ENCODE results near the gene KLHL29.
A peak's percentile ranks its signal among the peaks of the same experiment; 100 is the strongest.

The KLHL29 gene

DNA sequence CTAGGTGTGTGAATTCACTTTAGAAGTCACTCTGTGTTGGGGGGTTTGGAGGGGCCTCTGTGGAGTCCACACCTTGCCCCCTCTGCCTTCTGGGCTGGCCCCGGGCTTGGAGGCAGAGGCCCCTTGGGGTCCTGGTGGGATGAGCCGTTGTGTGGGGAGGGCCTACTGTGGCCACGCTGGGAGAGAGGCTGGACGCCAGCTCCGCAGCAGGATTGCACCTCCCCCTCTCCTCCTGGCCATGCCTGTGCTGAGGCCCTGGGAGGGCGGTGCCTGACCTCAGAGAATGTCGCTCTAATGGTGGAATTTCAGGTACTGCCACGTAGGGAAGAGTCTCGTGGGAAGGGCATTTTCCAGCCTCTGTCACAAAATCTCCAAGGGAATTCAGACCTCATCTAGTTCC lies 304.9 kb downstream of the KLHL29 start:
- no peak for DNase-seq

DNA sequence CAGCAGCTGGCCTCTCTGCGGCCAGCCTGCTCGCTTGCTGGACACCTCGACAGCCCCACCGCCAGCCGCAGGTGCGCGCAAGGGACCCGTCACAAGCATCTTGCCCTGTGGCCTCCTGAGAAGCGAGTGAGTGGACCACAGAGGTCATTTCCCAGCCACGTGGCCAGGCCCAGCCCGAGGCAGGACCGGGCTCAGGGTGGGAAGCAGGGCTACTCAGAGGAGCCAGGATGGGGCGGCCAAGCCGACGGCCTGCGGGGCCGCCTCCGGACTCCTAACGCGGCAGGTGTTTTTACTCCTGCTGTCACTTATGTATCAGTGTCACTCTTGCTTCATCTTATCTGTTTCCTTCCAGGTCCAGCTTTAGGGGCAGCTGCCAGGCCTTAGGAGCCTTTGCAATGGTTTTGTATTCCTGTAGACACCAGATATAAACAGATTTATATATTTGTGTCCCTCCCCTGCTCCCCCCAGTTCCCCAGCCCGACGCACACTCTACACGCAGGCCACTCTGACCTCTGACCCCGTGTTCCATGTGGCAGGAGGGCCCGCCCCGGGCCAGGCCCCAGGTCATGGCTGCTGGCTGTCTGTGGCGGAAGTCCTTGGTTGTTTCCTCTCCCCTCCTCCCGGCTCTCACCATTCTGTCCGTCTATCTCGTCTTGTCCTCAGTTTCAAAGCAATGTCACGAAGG lies 305.6 kb downstream of the KLHL29 start:
- DNase-seq: no peak

DNA sequence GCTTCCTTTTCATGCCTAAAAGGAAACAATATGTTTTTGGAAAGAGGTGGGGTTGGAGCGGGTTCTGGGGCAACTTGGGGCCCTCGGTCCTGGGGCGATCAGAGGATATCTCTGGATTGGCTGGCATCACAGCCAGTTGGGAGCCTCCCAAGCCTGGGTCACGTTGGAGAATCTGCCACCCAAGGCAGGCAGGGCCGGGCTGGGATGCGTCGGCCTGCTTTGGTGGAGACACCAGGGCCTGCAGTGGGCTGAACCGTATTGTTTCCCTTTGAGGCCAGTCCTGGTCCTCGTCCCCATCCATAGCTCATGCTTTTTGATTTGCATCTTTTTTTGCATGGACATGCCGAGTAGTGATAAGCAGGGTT lies 306.1 kb downstream of the KLHL29 start:
- no peak for DNase-seq

DNA sequence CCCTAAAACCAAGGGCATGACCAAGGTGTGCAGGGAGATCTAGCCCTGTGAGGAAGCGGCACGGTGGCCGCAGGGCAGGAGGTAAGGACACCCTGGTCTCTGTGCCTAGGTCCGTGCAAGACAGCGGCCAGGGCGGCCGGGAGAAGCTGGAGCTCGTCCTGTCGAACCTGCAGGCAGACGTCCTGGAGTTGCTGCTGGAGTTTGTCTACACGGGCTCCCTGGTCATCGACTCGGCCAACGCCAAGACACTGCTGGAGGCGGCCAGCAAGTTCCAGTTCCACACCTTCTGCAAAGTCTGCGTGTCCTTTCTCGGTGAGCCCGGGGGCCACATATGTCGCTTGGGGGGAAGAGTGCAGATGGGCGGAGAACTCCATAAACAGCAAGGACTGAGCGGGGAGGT lies 306.6 kb downstream of the KLHL29 start:
- DNase-seq: no peak

DNA sequence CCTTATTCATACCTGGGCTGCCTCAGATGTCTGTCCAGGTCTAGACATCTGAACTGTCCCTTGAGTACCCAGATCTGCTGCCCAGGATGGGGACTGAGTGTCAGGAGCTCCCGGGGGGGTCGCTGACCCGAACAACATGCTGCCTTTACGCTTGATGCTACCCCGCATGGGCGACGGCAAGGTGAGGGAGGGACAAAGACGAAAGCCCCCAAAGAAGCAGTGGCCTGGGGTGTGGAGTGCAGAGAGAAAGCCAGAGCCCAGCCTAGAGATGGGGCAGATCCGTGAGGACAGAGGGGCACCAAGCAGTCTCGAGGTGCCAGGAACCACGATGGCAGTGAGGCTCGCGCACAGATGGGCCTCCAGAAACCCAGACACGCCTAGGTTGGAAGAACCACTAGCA lies 307.3 kb downstream of the KLHL29 start:
- DNase-seq: no peak

DNA sequence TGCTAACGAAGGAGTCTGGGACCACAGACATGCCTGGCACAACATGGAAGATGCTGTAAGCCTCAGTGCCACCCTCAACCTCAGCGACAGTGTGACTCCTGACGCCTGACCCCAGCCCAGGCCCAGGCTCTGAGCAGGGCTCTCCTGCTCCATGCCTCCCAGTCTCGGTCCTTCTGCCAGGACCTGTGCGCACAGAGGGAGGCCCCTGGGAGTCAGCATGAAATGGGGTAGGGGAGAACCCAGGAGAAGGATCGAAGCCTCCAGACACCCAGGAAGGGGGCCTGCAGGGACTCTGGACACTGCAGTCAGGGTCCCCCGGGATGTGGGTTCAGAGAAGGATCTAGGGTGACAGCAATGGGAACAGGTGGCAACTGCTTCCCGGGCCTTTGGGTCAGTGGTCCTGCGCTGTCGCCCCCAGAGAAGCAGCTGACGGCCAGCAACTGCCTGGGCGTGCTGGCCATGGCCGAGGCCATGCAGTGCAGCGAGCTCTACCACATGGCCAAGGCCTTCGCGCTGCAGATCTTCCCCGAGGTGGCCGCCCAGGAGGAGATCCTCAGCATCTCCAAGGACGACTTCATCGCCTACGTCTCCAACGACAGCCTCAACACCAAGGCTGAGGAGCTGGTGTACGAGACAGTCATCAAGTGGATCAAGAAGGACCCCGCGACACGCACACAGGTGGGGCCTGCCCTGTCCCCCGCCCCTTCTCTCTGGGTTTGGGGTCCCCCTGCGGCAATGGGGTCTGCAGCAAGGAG lies 308.0 kb downstream of the KLHL29 start:
- no peak for DNase-seq

DNA sequence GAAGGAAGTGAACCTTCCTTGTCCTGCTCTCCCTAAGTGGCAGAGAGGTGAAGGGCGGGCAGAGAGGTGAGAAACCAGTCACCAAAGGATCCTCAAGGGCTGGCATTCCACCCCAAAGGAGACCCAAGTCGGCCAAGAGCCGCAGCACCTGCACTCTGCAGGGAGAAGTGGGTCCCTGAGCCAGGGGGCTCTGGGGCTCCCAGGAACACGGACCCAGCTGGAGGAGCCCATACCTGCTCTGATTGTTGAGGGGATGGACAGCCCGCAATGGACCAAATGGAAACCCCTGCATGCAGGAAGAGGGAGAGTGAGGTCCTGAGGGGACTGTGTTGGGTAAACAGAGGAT lies 308.6 kb downstream of the KLHL29 start:
- DNase-seq: no peak

DNA sequence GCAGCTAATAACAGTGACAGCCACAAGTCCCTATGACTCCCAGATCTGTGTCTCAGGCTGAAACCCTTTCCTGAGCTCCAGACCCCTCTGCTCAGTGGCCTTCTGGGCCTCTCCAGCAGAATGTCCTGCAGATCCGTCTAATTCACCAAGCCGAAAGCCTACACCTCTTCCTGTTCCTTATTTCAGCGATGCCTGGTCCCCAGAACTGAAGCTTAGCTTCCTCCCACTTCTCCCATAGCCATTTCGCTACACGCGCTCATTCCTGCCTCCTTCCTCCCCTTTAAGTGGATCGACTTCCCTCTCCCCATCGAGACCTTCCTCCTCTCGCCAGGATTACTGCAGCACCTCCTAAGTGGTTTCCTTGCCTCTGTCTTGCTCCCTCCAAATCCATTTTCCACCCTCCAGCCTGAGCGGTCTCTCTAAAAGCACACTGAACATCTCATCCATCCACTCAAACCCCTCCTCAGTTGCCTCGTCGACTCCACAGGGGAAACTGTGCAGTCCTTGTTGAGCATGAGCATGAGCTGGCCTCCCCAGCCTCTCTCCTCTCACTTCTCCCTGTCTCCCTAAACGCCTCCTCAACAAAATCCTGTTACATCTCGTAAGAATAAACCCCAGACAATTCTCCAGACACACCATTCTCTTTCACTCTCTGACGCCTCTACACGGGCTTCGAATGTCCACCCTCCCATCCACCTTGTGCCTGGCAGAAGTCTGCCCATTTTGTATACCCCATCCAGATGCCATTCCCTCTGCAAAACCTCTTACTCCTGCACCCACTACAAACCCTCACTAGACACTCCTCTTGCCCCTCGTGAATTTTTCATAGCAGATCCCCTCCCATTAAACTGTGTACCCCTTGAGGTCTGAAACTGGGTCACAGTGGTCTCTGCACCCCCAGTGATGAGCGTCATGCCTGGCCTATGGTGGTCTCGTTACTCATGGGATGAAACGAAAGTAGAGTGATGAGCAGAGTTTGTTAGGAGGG lies 309.4 kb downstream of the KLHL29 start:
- no peak for DNase-seq

DNA sequence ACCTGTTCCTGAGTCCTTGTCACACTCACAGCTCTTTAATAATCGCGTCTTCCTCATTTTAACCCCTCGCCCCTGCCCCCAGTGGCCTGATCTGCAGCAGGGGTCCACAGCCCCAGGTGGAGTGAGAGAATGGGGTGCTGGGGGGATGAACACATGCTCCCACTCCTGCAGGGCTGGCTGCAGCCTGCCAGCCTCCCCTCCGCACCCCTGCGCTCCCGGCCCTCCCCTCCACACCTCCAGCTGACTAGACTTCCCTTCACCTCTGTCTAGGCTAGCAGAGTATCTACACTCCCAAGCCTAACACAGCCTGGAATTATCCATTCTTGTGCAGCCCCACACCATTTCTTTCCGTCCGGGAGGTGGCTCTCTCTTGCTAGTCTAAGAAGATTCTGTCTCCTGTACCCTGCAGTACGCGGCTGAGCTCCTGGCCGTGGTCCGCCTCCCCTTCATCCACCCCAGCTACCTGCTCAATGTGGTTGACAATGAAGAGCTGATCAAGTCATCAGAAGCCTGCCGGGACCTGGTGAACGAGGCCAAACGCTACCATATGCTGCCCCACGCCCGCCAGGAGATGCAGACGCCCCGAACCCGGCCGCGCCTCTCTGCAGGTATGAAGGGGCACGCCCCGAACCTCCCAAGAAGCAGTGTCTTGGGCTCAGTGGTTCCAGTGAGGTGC lies 310.4 kb downstream of the KLHL29 start:
- no peak for DNase-seq

DNA sequence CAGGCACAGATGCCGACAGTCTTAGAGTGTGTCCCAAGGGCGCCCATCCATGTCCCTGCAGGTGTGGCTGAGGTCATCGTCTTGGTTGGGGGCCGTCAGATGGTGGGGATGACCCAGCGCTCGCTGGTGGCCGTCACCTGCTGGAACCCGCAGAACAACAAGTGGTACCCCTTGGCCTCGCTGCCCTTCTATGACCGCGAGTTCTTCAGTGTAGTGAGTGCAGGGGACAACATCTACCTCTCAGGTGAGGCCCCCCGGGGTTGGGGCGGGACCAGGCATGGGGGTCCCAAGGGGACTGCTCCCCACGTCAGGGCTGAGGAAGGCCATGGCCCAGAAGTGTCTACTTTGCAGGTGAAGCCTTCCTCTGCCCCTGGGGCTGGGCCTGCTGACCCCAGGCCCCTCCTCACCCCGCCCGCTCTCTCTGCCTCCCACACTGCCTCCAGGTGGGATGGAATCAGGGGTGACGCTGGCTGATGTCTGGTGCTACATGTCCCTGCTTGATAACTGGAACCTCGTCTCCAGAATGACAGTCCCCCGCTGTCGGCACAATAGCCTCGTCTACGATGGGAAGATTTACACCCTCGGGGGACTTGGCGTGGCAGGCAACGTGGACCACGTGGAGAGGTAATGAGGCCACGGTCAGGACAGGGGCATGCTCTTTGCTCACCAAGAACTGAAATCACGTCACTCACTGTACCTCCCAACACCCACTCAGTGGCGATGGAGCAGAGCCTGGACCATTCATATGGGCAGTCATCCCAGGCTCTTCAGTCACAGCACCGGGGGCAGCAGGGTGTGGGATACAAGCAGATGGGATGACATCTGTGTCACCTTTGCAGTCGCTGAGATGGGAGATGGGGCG lies 311.1 kb downstream of the KLHL29 start:
- DNase-seq: no peak

DNA sequence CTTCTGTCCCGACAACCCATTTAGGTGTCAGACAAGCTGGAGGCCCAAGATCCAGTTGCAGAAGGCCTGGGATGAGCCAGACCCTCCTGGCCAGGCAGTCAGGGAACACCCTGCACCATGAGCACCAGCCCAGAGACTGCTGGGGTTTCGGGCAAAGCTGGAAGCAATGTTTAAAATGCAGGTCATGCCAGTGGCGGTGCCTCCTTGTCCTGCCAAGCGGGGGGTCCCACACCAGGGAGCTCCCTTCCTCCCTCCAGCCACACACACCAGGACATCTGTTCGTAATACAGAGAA lies 311.7 kb downstream of the KLHL29 start:
- DNase-seq: no peak

DNA sequence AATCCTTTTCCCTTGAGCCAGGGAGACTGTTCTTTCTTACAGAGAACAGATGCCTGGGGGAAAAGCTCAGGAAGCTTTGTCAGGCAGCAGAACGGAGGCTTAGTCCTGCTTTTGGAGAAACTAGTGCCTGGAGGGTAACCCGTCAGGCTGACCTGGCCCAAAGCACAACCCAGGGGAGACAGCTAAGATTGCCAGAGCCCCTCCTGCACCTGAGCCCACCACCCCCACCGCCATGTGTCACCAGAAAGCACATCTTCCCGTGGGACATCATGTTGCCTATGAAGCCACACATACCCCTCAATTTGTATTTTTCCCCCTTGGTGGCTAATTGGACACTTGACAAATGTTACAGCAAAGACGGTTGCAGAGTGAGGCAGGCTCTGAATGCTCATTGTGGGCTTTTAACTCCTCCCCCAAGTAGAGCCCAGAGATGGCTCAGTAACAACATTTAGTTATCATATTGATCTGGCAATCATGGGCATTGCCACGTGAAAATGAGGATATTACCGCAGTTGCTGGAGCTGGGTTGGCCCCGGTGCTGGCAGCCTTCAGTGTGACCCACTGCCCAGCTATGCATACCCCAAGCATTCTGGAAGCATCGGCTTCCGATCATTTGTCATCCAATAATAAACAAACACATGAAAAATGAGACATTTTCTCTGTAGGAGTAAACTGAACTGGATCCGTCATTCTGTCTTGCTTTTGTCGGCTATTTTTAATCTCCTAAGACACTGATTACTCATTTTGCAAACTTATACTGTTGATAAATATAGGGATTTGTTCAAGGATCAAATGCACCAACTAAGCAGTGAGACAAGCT lies 312.5 kb downstream of the KLHL29 start:
- DNase-seq: peak; percentile 10

DNA sequence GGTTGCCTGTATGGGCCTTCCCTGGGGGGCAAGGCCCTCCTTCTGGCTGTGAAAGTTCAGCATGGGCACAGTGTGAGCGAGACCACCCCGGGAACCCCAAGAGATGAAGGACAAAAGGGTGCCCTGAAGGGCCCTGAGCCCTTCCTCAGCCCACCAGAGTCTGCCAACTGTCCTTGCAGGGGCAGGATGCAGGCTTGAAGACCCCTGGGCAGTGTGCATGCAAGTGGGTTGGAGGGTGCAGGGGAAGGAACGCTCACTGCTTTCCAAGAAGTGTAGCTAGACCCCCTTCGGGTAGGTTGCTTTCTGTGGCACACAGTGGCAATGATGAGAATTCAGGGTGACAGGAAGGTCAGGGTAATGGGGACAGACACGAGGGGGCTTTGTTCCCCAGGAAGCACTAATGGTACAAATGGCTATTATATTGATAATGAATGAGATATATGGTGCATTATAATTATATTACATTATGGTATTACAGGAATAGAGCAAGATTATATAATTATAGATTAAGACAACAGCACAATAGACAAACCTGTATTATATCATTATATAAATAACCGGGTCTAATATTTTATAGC lies 313.2 kb downstream of the KLHL29 start:
- peak; percentile 8 for DNase-seq

DNA sequence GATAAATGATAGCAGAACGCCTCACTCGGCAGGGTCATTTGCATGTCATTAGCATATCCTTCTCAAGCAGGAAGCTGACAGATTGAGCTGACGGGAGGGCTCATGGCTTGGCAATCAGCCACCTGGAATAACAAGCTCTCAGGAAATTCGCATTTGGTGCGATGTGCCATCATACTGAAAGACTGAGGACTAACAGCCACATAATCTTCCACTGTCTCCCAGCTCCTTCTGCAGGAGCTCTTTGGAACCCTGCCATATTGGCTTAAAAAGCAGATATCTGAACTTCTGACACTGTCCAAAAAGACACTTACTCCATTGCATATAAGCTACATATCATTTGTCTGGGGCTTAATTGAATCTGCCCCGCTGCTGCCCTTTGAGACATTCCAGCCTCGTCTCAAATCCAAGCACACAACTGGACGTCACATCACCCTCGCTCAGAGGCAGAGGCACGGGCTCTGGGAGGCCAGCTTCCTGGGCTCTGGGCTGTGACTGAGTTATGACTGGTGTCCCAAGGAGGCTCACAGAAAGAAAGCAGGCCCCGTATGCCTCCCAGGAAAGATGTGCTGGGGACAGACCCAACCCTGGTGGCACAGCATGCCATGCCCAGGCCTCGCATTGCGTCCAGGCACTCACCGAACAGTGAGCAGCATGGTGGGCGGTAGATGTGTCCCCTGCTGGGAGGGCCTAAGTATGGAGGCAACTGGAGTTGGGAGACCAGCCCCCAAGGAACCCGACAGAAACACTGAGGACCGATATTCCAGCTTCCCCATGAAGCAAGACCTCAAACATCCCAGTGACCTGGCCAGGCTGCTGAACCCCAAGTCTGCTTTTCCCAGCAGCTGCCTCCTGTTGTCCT lies 314.0 kb downstream of the KLHL29 start:
- DNase-seq: peak; percentile 24

DNA sequence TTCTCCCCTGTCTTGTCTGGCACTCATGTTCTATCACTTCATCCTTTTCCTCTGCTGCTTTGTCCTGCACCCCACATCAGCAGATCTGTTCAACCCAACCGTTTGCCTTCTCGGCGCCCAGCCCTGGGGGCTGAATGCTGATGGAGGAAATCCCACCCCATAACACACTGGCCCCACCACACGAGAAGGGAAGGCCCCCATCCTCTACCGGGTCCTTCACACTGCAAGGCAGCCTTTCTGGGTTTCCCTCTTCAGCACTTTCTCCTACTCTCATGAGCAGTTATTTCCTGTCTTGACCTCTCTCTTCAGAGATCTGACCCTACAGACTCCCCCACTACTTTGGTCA lies 314.6 kb downstream of the KLHL29 start:
- no peak for DNase-seq

DNA sequence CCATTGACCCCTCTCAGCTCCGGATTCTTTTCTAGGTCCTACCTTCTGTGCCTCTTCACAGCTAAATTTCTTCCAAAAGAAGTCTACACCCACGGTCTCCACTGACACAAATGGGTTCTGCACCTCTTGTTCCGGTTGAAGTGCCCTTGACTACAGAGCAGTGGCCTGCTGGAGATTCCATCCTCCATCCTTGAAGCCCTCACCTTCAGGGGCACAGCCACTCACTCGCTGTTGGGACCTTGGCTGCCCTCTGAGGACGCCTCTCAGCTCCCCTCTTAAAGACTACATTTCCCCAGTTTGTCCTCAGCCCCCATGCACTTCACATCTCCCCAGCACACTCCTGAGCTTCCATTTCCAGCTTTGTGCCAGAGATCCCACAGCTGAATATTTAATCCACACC lies 315.6 kb downstream of the KLHL29 start:
- peak; percentile 5 for DNase-seq

DNA sequence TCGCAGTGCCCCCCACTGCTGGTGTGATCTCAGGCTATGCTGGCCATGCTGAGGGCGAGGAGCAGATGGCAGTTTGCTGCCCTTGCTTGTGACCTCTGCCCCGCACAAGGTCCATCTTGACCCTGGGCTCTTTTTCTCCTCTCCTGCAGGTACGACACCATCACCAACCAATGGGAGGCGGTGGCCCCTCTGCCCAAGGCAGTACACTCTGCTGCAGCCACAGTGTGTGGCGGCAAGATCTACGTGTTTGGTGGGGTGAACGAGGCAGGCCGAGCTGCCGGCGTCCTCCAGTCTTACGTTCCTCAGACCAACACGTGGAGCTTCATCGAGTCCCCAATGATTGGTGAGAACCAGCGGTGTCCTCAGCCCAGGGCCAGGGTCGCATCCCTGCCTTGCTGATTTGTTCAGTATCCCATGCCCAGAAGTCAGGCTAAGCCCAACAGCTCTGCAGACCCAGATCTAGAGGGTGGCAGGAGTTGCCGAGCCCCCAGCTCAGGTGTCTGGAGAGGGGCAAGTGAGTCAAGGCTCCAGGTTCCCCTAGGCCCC lies 318.1 kb downstream of the KLHL29 start:
- DNase-seq: peak; percentile 15

DNA sequence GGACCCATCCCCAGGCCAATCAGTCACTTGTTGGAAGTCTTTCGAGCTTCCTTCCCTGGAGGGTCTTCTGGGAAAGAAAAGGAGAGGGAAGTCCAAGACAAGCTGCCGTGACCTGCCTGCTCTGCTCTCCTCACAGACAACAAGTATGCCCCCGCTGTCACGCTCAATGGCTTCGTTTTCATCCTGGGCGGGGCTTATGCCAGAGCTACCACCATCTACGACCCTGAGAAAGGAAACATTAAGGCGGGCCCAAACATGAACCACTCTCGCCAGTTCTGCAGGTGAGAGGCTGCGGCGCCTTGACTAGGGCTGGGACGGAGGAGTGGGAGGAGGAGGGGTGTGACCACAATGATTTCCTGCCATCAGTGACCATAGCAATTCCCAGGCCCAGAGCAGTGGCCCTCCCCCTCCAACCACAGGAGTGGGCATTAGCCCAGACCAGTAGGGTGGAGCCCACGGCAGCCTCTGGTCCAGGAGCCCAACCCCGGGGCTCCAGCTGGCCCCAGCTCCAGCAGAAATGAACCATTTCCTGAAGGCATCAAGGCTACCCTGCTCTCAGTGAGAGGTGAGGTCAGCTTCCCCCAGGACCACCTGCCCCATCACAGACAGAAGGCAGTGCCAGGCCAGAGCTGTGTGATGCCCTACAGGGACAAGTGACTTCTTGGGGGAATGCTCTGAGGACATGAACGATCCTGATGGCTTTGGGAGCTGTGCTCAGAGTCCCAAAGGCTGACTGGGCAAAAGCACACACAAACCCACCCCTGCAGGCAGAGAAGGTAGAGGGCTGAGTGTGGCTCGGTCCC lies 318.8 kb downstream of the KLHL29 start:
- peak; percentile 17 for DNase-seq
